Measurements from ENCODE around the gene FAAP100.

The FAAP100 gene

GRCh38 chr17:81524865-81525159 is 27.3 kb downstream of the FAAP100 start:
- DNase-seq (ENCODE audit: low spot score): no peak

- no peak for DNase-seq (ENCODE audit: low spot score)
These were observed 27.9 kb downstream of the FAAP100 start for GRCh38 chr17:81524039-81524864.

- DNase-seq (ENCODE audit: low spot score): no peak
These were observed 28.6 kb downstream of the FAAP100 start for GRCh38 chr17:81523402-81524038.

GRCh38 chr17:81522491-81523401 is 29.4 kb downstream of the FAAP100 start:
- no peak for DNase-seq (ENCODE audit: low spot score)

GRCh38 chr17:81520021-81520901 is 31.9 kb downstream of the FAAP100 start:
- no peak for DNase-seq (ENCODE audit: low spot score)

- no peak for DNase-seq (ENCODE audit: low spot score)
These were observed 32.7 kb downstream of the FAAP100 start for GRCh38 chr17:81519284-81520020.

- no peak for DNase-seq (ENCODE audit: low spot score)
These were observed 33.3 kb downstream of the FAAP100 start for GRCh38 chr17:81518785-81519283.

- DNase-seq (ENCODE audit: low spot score): no peak
These were observed 33.9 kb downstream of the FAAP100 start for GRCh38 chr17:81518113-81518784.

GRCh38 chr17:81517339-81518112 is 34.6 kb downstream of the FAAP100 start:
- DNase-seq (ENCODE audit: low spot score): no peak

GRCh38 chr17:81517009-81517338 is 35.2 kb downstream of the FAAP100 start:
- no peak for DNase-seq (ENCODE audit: low spot score)

GRCh38 chr17:81516439-81516838 is 35.7 kb downstream of the FAAP100 start:
- no peak for DNase-seq (ENCODE audit: low spot score)

- DNase-seq (ENCODE audit: low spot score): no peak
These were observed 36.6 kb downstream of the FAAP100 start for GRCh38 chr17:81515530-81516041.

- peak; percentile 48 for DNase-seq (ENCODE audit: low spot score)
These were observed 37.2 kb downstream of the FAAP100 start for GRCh38 chr17:81514739-81515529.

GRCh38 chr17:81514489-81514738 is 37.7 kb downstream of the FAAP100 start:
- DNase-seq (ENCODE audit: low spot score): no peak

GRCh38 chr17:81513753-81514488 is 38.2 kb downstream of the FAAP100 start:
- peak; percentile 52 for DNase-seq (ENCODE audit: low spot score)

GRCh38 chr17:81513372-81513752 is 38.8 kb downstream of the FAAP100 start:
- DNase-seq (ENCODE audit: low spot score): peak; percentile 49

- DNase-seq (ENCODE audit: low spot score): peak; percentile 95
These were observed 39.4 kb downstream of the FAAP100 start, which contains the start of gene ACTG1 for GRCh38 chr17:81512562-81513371. ACTG1 (minus strand) TSS chr17:81512799; CDS start chr17:81512354, 445 bp downstream.

All from COLO829 (cell line).